Adrenal gland (tissue), 5 donors: Measurements from ENCODE around the gene NOP14.

Experiments used
- POLR2A ChIP-seq, 2 donors: fragments of 450-650 bp; IDR thresholded peaks; one replicate each; pipeline ENCODE4 v1.6.1; 2017; ENCODE audit warnings: antibody characterized with exemption in 2 of 2, mild to moderate bottlenecking in 2 of 2, moderate library complexity in 1 of 2
- TF ChIP-seq, protein P1 (sequence below), 6 experiments: fragments of 450-650 bp in 4 of 6; fragments of 200-600 bp in 2 of 6; sonication (generic) in 1 of 6; IDR thresholded peaks; 1 replicate in 5 of 6; 2 replicates in 1 of 6; pipeline versions ENCODE4 v1.5.1 to v1.8.0; 2016 to 2021; ENCODE audit warnings: antibody characterized with exemption in 6 of 6, mild to moderate bottlenecking in 2 of 6, moderate library complexity in 1 of 6
- donor health status: DM: no; HTN: no; CAD: no.

DNA sequence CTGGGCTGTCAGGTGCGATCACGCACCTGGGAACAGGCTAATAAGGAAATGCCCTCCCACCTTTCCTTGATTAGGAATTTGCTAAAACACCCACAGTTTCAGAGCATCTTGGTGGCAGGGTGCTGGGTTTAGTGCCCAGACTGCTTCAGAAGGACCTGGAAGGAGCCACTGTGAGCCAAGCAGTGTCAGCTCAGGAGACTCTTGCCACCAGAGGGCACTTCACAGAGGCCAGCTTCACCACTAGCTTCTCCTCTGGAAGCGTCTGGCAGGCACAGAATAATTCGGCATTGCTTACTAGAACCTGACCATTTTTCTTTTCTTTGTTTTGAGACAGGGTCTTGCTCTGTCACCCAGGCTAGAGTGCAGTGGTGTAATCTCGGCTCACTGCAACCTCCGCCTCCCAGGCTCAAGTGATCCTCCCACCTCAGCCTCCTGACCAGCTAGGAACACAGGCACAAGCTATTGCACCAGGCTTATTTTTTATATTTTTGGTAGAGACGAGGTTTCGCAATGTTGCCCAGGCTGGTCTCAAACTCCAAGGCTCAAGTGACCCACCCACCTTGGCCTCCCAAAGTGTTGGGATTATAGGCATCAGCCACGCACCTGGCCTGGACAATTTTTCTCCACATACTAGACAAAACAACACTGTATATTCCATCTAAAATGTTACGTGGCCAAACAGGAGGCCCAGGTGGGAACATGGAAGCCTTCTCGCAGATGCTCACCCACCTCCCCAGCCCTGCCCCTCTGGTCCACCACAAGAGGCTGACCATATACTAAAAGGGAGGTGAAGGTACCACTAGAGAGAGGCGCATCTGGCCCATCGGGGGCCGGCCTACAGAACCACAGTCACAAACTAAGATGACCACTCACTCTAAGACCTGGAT, 14.1 kb downstream of the NOP14 start:
- TF ChIP-seq, protein P1, sequence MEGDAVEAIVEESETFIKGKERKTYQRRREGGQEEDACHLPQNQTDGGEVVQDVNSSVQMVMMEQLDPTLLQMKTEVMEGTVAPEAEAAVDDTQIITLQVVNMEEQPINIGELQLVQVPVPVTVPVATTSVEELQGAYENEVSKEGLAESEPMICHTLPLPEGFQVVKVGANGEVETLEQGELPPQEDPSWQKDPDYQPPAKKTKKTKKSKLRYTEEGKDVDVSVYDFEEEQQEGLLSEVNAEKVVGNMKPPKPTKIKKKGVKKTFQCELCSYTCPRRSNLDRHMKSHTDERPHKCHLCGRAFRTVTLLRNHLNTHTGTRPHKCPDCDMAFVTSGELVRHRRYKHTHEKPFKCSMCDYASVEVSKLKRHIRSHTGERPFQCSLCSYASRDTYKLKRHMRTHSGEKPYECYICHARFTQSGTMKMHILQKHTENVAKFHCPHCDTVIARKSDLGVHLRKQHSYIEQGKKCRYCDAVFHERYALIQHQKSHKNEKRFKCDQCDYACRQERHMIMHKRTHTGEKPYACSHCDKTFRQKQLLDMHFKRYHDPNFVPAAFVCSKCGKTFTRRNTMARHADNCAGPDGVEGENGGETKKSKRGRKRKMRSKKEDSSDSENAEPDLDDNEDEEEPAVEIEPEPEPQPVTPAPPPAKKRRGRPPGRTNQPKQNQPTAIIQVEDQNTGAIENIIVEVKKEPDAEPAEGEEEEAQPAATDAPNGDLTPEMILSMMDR (IDR thresholded peaks at IDR 0.05): peak; percentile 14 to 47 (median 42)
- TF ChIP-seq POLR2A (IDR thresholded peaks at IDR 0.05): no peak
